Posterior cingulate gyrus (tissue), 11 donors: ENCODE measurements around the gene CARD16.
A peak's percentile ranks its signal among the peaks of the same experiment; 100 is the strongest.

Source experiments
- DNase-seq, 10 donors: peaks; one replicate each; pipeline versions ENCODE4 v3.0.0 to v3.0.0-alpha.2; 2020 to 2021; ENCODE audit warnings: mixed read lengths in 3 of 10
- intact Hi-C: fragments of 100-400 bp; cut with DNase I; formaldehyde crosslinking; loops from one replicate; pipeline ENCODE4 v1.15.1; 2023

Gene CARD16

GRCh38 chr11:104999721-105000120 is 45.4 kb downstream of the CARD16 start:
- no peak for DNase-seq
- intact Hi-C loops: no loop called here

DNA sequence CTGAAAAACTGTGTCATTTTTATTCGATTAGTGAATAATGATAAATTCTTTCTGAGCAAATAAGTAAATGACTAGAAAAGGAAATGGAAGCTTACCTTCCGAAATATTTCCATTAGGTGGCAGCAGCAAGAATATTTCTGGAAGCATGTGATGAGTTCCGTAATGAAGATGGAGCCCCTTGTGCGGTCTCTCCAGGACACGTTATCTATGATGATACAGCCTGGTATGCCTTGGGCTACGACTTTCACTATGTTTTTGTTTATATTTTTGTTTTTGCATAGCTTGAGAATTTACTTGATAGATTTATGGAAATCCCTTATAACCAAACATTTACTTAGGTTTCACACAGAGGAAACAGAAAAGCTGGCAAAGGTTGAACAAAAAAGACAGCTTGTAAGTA is 47.8 kb downstream of the CARD16 start:
- intact Hi-C loops: no loop called here

DNA sequence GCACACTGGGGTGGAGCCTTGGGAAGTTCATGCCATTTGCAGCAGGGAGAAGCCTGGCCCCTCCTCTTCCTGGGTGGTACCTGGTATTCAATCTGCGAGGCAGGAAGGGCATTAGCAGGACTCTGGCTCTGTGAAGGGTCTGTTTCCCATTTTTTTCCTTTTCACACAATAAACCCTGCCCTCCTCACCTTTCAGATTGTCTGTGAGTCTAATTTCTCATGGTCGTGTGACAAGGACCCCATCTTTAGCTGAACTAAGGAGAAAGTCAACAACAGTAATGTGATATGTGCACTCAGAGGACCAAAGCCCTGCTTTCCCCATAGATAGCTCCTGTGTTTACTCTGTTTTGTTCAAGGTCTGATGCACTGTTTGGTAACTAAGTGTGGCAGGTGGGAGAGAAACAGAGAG is 50.1 kb downstream of the CARD16 start:
- intact Hi-C loops: no loop called here
- DNase-seq: no peak

More for the DNA sequence above, 47.8 kb downstream of the CARD16 start:
- no peak for DNase-seq

GRCh38 chr11:104992781-104993180 is 52.4 kb downstream of the CARD16 start:
- intact Hi-C loops: no loop called here
- DNase-seq: no peak

- intact Hi-C loops: no loop called here
- DNase-seq: peak in 1 of 10 donors; percentile 50
Observed at GRCh38 chr11:104991994-104992393, 53.1 kb downstream of the CARD16 start.
